KMS-11 (cell line): ENCODE data around the gene C9orf50.

ENCODE experiments used
- H2AFZ ChIP-seq: fragments of 200-600 bp; sonication (generic); 2 replicates; pipeline ENCODE4 v1.6.1; 2016; ENCODE audit warnings: antibody characterized with exemption, mixed run types, low read depth
- H3K27ac ChIP-seq: fragments of 200-600 bp; sonication (generic); 2 replicates; pipeline ENCODE4 v1.6.1; 2016; ENCODE audit warnings: mild to moderate bottlenecking, mixed run types
- H3K27me3 ChIP-seq: fragments of 200-600 bp; sonication (generic); 2 replicates; pipeline ENCODE4 v1.6.1; 2017; ENCODE audit warnings: mild to moderate bottlenecking, low read depth, mixed run types, moderate library complexity; ENCODE audit not compliant: insufficient read depth
- H3K36me3 ChIP-seq: fragments of 200-600 bp; sonication (generic); 2 replicates; pipeline ENCODE4 v1.6.1; 2017; ENCODE audit warnings: mild to moderate bottlenecking, mixed run types; ENCODE audit not compliant: insufficient read depth
- H3K4me1 ChIP-seq: fragments of 200-600 bp; sonication (generic); 2 replicates; pipeline ENCODE4 v1.6.1; 2016; ENCODE audit warnings: mild to moderate bottlenecking, low read depth, mixed run types; ENCODE audit not compliant: poor library complexity, severe bottlenecking
- H3K4me2 ChIP-seq: fragments of 200-600 bp; sonication (generic); 2 replicates; pipeline ENCODE4 v1.7.0; 2016; ENCODE audit warnings: mild to moderate bottlenecking, mixed run types
- H3K4me3 ChIP-seq: fragments of 200-600 bp; sonication (generic); IDR thresholded peaks from 2 replicates; pipeline ENCODE4 v1.6.1; 2017; ENCODE audit warnings: low read depth, low read length, mixed read lengths; ENCODE audit not compliant: insufficient read depth
- H3K79me2 ChIP-seq: fragments of 200-600 bp; sonication (generic); 2 replicates; pipeline ENCODE4 v1.6.1; 2016; ENCODE audit warnings: low read depth, mixed run types; ENCODE audit not compliant: insufficient read depth
- H3K9ac ChIP-seq: fragments of 200-600 bp; sonication (generic); 2 replicates; pipeline ENCODE4 v1.6.1; 2016; ENCODE audit warnings: mild to moderate bottlenecking, mixed run types
- H4K20me1 ChIP-seq: fragments of 200-600 bp; sonication (generic); 2 replicates; pipeline ENCODE4 v1.6.1; 2016; ENCODE audit warnings: mild to moderate bottlenecking, mixed run types; ENCODE audit not compliant: insufficient read depth
- TF ChIP-seq, protein P1 (sequence below): fragments of 200-600 bp; sonication (generic); conservative IDR thresholded peaks from 2 replicates; pipeline ENCODE4 v1.6.1; 2017; ENCODE audit warnings: low read depth, mild to moderate bottlenecking, antibody characterized with exemption, low read length, moderate library complexity, mixed read lengths

Gene C9orf50

DNA sequence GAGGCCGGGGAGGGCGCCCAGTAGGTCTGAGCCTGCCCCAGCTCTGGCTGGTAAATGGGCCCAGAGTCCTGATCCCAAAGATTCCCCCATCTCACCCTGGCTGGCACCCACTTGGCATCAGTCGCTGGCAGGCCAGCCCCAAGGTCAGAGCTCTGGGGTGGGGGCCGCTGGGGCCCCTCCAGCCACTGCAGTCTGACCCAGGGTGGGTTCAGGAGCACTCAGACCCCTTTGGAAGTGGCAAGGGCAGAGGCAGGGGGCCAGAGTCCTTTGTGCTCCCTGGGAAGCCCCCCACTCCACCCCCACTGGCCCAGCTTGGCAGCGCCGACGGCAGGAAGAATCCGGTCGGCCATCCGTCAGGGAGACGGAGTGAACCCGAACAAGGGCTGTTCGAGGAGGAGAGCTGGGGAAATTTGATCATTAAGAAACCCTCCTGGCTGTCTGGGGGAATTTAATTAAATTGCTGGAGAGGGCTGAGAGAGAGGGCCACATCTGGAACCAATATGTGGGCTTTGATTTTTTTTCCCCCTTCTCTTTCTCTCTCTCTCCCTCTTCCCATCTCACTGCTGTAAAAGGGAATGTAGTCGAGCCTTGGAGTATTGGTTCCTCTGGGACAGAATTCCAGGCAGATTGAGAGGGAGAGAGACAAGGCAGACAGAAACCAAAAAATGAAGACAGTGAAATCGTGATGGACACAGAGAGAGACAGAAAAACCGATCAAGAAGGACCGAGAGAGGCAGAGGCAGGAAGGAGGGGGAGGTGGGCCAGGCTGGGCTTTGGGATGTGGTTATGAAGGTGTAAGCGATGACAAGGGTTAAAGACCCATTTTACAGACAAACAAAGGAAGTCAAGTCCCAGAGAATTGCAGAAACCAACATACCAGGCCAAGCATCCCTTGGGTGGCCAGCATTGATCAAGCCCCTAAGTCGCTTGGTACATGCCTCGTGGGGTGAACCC is 29.1 kb upstream of the C9orf50 start:
- Histone ChIP-seq H4K20me1 (no peaks in the 10 kb centered on the region), H3K4me3 (no peak overlapping the region), H3K9ac (no peak overlapping the region), H3K4me1 (no peaks in the 10 kb centered on the region), H3K4me2 (no peak overlapping the region), H3K79me2 (no peaks in the 10 kb centered on the region), H2AFZ (no peak overlapping the region), H3K27me3 (peaks cover 68% of the 10 kb centered on the region), H3K27ac (no peak overlapping the region), H3K36me3 (no peaks in the 10 kb centered on the region)
- TF ChIP-seq, protein P1, sequence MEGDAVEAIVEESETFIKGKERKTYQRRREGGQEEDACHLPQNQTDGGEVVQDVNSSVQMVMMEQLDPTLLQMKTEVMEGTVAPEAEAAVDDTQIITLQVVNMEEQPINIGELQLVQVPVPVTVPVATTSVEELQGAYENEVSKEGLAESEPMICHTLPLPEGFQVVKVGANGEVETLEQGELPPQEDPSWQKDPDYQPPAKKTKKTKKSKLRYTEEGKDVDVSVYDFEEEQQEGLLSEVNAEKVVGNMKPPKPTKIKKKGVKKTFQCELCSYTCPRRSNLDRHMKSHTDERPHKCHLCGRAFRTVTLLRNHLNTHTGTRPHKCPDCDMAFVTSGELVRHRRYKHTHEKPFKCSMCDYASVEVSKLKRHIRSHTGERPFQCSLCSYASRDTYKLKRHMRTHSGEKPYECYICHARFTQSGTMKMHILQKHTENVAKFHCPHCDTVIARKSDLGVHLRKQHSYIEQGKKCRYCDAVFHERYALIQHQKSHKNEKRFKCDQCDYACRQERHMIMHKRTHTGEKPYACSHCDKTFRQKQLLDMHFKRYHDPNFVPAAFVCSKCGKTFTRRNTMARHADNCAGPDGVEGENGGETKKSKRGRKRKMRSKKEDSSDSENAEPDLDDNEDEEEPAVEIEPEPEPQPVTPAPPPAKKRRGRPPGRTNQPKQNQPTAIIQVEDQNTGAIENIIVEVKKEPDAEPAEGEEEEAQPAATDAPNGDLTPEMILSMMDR, result no peak

DNA sequence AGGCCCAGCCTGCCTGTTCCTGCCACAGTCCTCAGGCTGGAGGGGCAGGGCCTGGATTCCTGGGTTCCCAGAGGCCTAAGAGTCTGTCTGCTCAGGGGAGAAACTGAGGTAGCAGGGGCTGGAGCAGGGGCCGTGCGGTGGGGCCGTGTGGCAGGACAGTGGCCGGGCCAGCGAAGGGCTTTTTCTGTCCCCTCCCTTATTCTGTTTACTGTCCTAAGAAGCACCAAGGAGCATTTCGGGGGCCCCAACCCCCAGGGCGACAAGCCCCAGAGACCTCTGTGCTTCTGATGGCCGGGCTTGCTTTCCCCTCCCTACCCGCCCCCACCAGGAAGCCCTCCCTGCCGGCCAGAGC is 27.8 kb upstream of the C9orf50 start:
- Histone ChIP-seq H3K27ac (no peak overlapping the region), H3K9ac (no peak overlapping the region), H2AFZ (no peak overlapping the region), H4K20me1 (no peaks in the 10 kb centered on the region), H3K36me3 (no peaks in the 10 kb centered on the region), H3K4me3 (no peak overlapping the region), H3K4me2 (no peak overlapping the region), H3K4me1 (no peaks in the 10 kb centered on the region), H3K79me2 (no peaks in the 10 kb centered on the region), H3K27me3 (peaks cover 61% of the 10 kb centered on the region)
- TF ChIP-seq, protein P1, result no peak

DNA sequence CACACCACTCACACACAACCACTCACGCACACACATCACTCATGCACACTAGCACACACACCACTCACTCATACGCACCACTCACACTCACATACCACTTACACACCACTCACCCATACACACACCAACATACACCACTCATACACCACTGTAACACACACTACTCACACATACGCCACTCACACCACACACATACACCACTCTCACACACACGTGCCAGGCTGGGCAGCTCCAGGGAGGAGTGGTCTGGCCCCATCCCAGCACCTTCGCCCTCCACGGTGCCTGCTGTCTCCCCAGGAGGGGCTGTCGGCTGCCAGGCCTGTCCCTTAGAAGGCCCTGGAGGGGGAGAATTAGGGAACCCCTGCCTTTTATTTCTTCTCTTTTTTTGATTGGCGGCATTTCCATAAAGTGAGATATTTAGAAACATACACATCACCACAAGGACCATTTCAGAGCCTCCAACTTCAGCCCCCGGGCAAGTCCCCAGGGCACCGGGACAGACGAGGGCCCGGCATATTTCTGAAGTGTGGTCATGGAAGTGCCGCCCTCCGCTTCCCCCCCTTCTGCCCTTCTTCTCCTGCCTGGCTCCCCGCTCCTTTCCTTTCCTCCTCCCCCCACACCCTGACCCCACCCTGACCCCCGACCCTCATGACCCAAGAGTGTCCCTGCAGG is 27.3 kb upstream of the C9orf50 start:
- H3K27ac ChIP-seq, result no peak overlapping the region
- no peak overlapping the region for H3K9ac ChIP-seq
- peaks cover 57% of the 10 kb centered on the region for H3K27me3 ChIP-seq
- no peak overlapping the region for H2AFZ ChIP-seq
- no peaks in the 10 kb centered on the region for H3K36me3 ChIP-seq
- no peak overlapping the region for H3K4me3 ChIP-seq
- TF ChIP-seq, protein P1, result no peak
- H3K4me1 ChIP-seq, result no peaks in the 10 kb centered on the region
- no peaks in the 10 kb centered on the region for H3K79me2 ChIP-seq
- H3K4me2 ChIP-seq, result no peak overlapping the region
- H4K20me1 ChIP-seq, result no peaks in the 10 kb centered on the region

DNA sequence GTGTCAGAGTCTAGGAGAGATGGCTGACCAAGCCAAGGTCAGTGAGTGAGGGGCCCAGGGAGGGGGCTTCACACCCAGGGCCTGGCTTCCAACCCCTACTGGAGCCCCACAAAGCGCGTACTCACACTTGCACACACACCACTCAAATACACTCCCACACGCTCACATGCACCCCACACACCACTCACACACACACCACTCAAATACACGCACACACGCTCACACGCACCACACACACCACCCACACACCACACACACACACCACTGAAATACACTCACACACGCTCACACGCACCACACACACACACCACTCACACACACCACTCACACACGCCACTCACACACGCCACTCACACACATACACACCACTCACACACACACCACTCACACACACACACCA is 26.7 kb upstream of the C9orf50 start:
- Histone ChIP-seq H2AFZ (no peak overlapping the region), H4K20me1 (no peaks in the 10 kb centered on the region), H3K27ac (no peak overlapping the region), H3K27me3 (peaks cover 52% of the 10 kb centered on the region), H3K4me2 (no peak overlapping the region), H3K79me2 (no peaks in the 10 kb centered on the region), H3K36me3 (no peaks in the 10 kb centered on the region), H3K9ac (no peak overlapping the region), H3K4me1 (no peaks in the 10 kb centered on the region), H3K4me3 (no peak overlapping the region)
- TF ChIP-seq, protein P1, result no peak
